Progenitor cell of endocrine pancreas (in vitro differentiated cells): ENCODE results near the gene CNIH3. TPM values are rescaled to one million over a fixed set of nuclear protein-coding genes. Genes with fewer than 3 reads are reported as not detected.

Experiments
- DNase-seq: peaks from one replicate; pipeline ENCODE4 v3.0.0; 2021; ENCODE audit warnings: low spot score; ENCODE audit not compliant: unreplicated experiment
- H3K27ac Mint-ChIP-seq: 2 replicates; pipeline ENCODE4 v1.8.0; 2021; ENCODE audit warnings: mild to moderate bottlenecking, moderate library complexity, mixed read lengths
- H3K27me3 Mint-ChIP-seq: 2 replicates; pipeline ENCODE4 v1.8.0; 2021; ENCODE audit warnings: mixed read lengths
- H3K36me3 Mint-ChIP-seq: 2 replicates; pipeline ENCODE4 v1.8.0; 2022; ENCODE audit warnings: mixed read lengths; ENCODE audit not compliant: insufficient read depth
- H3K4me1 Mint-ChIP-seq: 2 replicates; pipeline ENCODE4 v1.8.0; 2021; ENCODE audit warnings: low read depth, mixed read lengths
- H3K4me3 Mint-ChIP-seq: 2 replicates; pipeline ENCODE4 v1.8.0; 2021; ENCODE audit warnings: low read depth, mild to moderate bottlenecking, moderate library complexity, mixed read lengths
- H3K9me3 Mint-ChIP-seq: 2 replicates; pipeline ENCODE4 v1.8.0; 2021; ENCODE audit warnings: low read depth, mixed read lengths
- total RNA-seq: library from RNA; stranded (reverse); gene quantifications from 2 replicates; pipeline ENCODE4 v1.2.1, GENCODE V29; 2021
- TF ChIP-seq, protein P1 (sequence below): fragments of 200-600 bp; sonication (generic); IDR thresholded peaks from one replicate; pipeline ENCODE4 v1.5.0; 2021; ENCODE audit warnings: antibody characterized with exemption, mild to moderate bottlenecking; ENCODE audit not compliant: unreplicated experiment

CNIH3 gene
- total RNA-seq, 1 donor from 2014 or later = 3.2 TPM

DNA sequence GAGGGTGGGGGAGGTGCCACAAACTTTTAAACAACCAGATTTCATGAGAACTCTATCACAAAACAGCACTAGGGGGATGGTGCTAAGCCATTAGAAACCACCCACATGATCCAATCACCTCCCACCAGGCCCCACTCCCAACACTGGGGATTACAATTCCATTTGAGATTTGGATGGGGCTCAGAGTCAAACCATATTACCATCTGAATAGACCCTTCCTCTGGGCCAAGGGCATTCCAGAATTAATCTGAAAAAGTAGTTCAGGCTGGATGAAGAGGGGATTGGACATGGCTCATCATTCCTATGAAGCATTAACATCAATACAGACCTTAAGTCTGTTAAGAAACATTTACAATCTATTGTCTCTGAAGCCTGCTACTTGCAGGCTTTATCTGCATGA, 163.4 kb downstream of the CNIH3 start:
- no peak for DNase-seq
- no peak overlapping the region for H3K27ac Mint-ChIP-seq
- no peaks in the 10 kb centered on the region for H3K36me3 Mint-ChIP-seq
- H3K27me3 Mint-ChIP-seq = no peaks in the 10 kb centered on the region
- no peaks in the 10 kb centered on the region for H3K9me3 Mint-ChIP-seq
- peaks cover 8% of the 10 kb centered on the region for H3K4me1 Mint-ChIP-seq
- TF ChIP-seq, protein P1, sequence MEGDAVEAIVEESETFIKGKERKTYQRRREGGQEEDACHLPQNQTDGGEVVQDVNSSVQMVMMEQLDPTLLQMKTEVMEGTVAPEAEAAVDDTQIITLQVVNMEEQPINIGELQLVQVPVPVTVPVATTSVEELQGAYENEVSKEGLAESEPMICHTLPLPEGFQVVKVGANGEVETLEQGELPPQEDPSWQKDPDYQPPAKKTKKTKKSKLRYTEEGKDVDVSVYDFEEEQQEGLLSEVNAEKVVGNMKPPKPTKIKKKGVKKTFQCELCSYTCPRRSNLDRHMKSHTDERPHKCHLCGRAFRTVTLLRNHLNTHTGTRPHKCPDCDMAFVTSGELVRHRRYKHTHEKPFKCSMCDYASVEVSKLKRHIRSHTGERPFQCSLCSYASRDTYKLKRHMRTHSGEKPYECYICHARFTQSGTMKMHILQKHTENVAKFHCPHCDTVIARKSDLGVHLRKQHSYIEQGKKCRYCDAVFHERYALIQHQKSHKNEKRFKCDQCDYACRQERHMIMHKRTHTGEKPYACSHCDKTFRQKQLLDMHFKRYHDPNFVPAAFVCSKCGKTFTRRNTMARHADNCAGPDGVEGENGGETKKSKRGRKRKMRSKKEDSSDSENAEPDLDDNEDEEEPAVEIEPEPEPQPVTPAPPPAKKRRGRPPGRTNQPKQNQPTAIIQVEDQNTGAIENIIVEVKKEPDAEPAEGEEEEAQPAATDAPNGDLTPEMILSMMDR = no peak
- H3K4me3 Mint-ChIP-seq = no peak overlapping the region

DNA sequence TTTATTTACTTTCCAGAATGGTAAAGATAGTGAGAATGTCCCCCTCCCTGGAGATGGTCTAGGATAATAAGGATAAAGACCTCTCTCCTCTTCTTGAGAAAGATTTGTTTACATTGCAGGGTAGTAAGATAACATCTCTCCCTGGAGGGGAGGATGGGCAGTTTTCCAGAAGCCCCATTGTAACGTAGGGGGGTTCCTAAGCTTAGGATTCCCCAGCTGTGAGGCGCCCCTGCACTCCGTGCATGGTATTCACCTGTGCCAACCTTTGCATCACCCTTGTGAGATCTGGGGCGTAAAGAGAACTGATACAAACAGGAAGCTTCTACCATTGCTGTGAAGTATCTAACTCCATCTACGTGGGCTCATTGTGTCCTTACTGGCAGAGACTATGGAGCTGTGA, 164.6 kb downstream of the CNIH3 start:
- H3K36me3 Mint-ChIP-seq = no peaks in the 10 kb centered on the region
- H3K4me3 Mint-ChIP-seq = no peak overlapping the region
- H3K9me3 Mint-ChIP-seq = no peaks in the 10 kb centered on the region
- peaks cover 8% of the 10 kb centered on the region for H3K4me1 Mint-ChIP-seq
- no peaks in the 10 kb centered on the region for H3K27me3 Mint-ChIP-seq
- H3K27ac Mint-ChIP-seq = no peak overlapping the region
- no peak for DNase-seq
- TF ChIP-seq, protein P1 = no peak

DNA sequence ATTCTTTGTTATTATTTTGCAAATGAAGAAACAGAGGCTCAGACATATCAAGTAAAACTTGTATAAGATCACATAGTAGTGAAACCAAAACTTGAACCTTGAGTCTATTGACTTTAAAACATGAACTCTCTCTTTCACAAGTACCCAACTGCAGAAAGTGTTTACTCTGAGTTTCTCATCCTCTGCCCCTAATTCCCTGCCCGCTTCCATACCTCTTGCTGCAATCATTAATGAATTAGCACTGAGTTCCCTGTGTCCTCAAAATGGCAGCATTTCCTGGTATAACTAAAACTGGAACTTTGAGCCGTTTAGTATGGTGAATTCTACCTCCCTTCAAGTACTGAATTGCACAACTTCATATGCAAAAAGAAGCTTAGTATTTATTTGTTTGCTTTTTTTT, 165.7 kb downstream of the CNIH3 start:
- Mint-ChIP-seq H3K27ac (no peak overlapping the region), H3K27me3 (no peaks in the 10 kb centered on the region), H3K36me3 (no peaks in the 10 kb centered on the region), H3K4me1 (peaks cover 8% of the 10 kb centered on the region), H3K4me3 (no peak overlapping the region), H3K9me3 (no peaks in the 10 kb centered on the region)
- TF ChIP-seq, protein P1 = no peak
- DNase-seq = no peak

DNA sequence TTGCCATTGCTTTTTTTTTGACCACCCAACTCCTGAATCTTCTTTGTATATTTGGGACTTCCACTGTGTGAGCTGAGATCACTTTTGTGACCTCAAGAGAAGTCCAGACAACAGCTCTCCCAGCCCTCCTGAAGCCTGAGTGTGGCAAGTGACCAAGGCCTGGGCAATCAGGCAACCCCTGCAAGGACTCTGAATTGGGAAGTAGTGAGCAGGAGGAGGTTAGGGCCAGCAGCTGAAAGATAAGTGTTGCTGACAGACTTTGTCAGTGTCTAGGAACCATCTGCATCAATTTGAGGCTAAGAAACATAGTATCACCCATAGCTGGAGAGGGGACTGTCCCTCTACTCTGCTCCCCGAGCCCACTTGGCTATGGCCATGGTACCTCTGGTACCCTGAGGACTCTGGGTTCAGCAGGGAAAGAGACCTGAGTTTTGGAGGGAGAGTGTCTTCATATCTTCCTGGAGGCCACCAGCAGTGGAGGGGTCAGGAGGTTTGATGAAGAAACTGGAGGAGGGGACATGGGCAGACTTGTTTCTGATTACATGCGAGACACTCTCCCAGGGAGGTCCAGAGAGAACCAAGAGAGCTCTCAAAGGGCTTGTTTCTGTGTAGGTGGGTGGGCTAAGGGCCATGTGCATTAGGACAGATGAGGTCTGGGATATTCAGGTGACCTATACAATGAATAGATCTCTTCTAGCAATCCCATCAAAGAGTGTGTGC, 166.3 kb downstream of the CNIH3 start:
- DNase-seq = no peak
- peaks cover 8% of the 10 kb centered on the region for H3K4me1 Mint-ChIP-seq
- no peak overlapping the region for H3K27ac Mint-ChIP-seq
- no peaks in the 10 kb centered on the region for H3K36me3 Mint-ChIP-seq
- TF ChIP-seq, protein P1 = no peak
- H3K27me3 Mint-ChIP-seq = no peaks in the 10 kb centered on the region
- H3K9me3 Mint-ChIP-seq = no peaks in the 10 kb centered on the region
- no peak overlapping the region for H3K4me3 Mint-ChIP-seq

DNA sequence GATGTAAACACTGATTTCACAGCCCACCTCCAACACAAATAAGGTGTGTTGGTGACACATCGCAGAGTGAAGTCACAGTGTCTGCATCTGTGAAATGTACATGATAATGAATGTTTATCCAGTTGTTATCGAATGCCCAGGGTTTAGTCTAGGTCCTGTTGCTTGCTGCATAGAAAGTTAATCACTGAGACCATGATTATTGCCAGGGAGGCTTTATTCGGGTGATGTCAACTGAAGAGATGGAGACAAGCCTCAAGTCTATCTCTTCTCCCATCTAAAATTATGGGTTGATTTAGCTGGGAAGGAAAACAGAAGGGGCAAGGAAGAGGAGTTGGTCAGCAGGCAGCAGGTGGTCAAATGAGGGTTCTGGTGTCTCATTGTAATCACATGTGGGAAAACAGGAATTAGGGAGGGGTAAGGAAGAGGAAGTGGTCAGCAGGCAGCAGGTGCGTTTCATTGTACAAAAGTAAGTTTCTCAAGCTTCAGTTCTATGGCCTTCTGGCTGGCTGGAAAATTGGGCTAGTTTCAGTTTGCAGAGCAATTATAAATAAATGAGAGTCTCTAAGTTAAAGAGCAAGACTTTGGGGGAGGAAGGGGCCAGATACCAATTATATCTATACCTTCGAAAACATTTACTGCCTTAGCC, 167.0 kb downstream of the CNIH3 start:
- no peaks in the 10 kb centered on the region for H3K27me3 Mint-ChIP-seq
- no peak overlapping the region for H3K27ac Mint-ChIP-seq
- H3K4me1 Mint-ChIP-seq = peaks cover 8% of the 10 kb centered on the region
- DNase-seq = no peak
- H3K4me3 Mint-ChIP-seq = no peak overlapping the region
- TF ChIP-seq, protein P1 = no peak
- H3K36me3 Mint-ChIP-seq = no peaks in the 10 kb centered on the region
- H3K9me3 Mint-ChIP-seq = no peaks in the 10 kb centered on the region
